Stimulated activated effector memory CD8-positive, alpha-beta T cell treated with anti-CD3 and anti-CD28 coated beads, Interleukin-12 subunit alpha, Interleukin-12 subunit beta, amount 100 ng/mL, for 72 hours (primary cell): Measurements from ENCODE around the gene PPFIA2.

ENCODE experiments used
- ATAC-seq: fragments of 150-1000 bp; cut with Tn5 transposase; 2 replicates; pipeline ENCODE4 v1.10.0; 2021
- DNase-seq, 2 donors: peaks; one replicate each; pipeline ENCODE4 v3.0.0; 2021 to 2022; ENCODE audit warnings: low spot score in 2 of 2
- H3K27ac Mint-ChIP-seq: one replicate; pipeline ENCODE4 v1.8.0; 2022; ENCODE audit warnings: mild to moderate bottlenecking, mixed read lengths
- H3K36me3 Mint-ChIP-seq: one replicate; pipeline ENCODE4 v1.8.0; 2022; ENCODE audit warnings: mild to moderate bottlenecking, mixed read lengths
- H3K4me1 Mint-ChIP-seq: one replicate; pipeline ENCODE4 v1.8.0; 2022; ENCODE audit warnings: mixed read lengths
- H3K4me3 Mint-ChIP-seq: one replicate; pipeline ENCODE4 v1.8.0; 2022; ENCODE audit warnings: mild to moderate bottlenecking, mixed read lengths
- H3K9me3 Mint-ChIP-seq: one replicate; pipeline ENCODE4 v1.8.0; 2022; ENCODE audit warnings: mixed read lengths

PPFIA2 gene

GRCh38 chr12:81386101-81386500 is 373.0 kb downstream of the PPFIA2 start:
- no peaks in the 10 kb centered on the region for H3K4me1 Mint-ChIP-seq
- H3K9me3 Mint-ChIP-seq = peaks cover 7% of the 10 kb centered on the region
- ATAC-seq = no peak
- no peaks in the 10 kb centered on the region for H3K36me3 Mint-ChIP-seq
- no peak overlapping the region for H3K27ac Mint-ChIP-seq
- no peak for DNase-seq
- H3K4me3 Mint-ChIP-seq = no peak overlapping the region

- H3K36me3 Mint-ChIP-seq = no peaks in the 10 kb centered on the region
- ATAC-seq (no peak), DNase-seq (no peak)
- H3K4me3 Mint-ChIP-seq = no peak overlapping the region
- no peak overlapping the region for H3K27ac Mint-ChIP-seq
- H3K4me1 Mint-ChIP-seq = no peaks in the 10 kb centered on the region
- H3K9me3 Mint-ChIP-seq = peaks cover 5% of the 10 kb centered on the region
Observed at GRCh38 chr12:81381951-81382350, 377.2 kb downstream of the PPFIA2 start.

GRCh38 chr12:81378601-81379285 is 380.4 kb downstream of the PPFIA2 start:
- DNase-seq (no peak), ATAC-seq (no peak)
- H3K27ac Mint-ChIP-seq = no peak overlapping the region
- H3K9me3 Mint-ChIP-seq = peaks cover 5% of the 10 kb centered on the region
- H3K36me3 Mint-ChIP-seq = no peaks in the 10 kb centered on the region
- H3K4me3 Mint-ChIP-seq = no peak overlapping the region
- H3K4me1 Mint-ChIP-seq = no peaks in the 10 kb centered on the region

DNA sequence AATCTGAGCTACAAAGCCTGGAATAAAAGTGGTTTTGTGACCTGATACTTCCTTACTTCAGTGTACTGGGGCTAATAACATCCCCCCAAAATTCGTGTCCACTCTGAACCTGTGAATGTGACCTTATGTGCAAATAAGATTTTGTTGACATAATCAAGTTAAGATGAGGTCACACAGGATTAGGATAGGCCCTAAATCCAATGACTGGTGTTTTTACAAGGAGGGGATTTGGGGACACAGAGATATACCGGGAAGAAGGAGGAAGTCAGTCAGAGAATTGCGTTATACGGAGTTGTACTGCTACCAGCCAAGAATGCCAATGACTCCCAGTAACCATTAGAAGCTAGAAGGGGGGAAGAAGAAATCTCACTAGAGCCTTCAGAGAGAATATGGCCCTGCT is 381.4 kb downstream of the PPFIA2 start:
- Mint-ChIP-seq H3K4me3 (no peak overlapping the region), H3K27ac (no peak overlapping the region), H3K4me1 (no peaks in the 10 kb centered on the region), H3K36me3 (no peaks in the 10 kb centered on the region), H3K9me3 (peaks cover 5% of the 10 kb centered on the region)
- DNase-seq = no peak
- no peak for ATAC-seq

- Mint-ChIP-seq H3K4me3 (no peak overlapping the region), H3K27ac (no peak overlapping the region), H3K4me1 (no peaks in the 10 kb centered on the region), H3K36me3 (no peaks in the 10 kb centered on the region), H3K9me3 (peaks cover 7% of the 10 kb centered on the region)
- DNase-seq (no peak), ATAC-seq (no peak)
Observed at GRCh38 chr12:81375969-81376368, 383.2 kb downstream of the PPFIA2 start.

DNA sequence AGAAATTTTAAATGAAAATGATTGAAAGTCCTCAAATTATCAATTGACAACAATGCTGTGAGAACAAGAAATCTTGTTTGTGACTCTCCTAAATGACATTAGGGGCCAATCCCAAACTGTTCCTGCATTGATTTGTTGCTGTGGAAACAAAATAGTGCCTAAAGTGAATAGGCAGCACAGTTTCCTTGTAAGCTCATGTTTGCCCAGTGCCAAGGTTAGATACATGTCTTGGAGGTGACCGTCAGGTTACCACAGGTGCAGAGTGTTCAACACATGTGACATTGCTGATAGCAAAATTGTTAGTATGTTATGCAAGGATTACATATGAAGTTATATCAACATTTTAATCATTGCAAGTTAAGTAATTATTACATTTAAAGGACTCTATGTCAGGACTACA is 388.7 kb downstream of the PPFIA2 start:
- ATAC-seq = no peak
- Mint-ChIP-seq H3K36me3 (no peaks in the 10 kb centered on the region), H3K27ac (no peak overlapping the region), H3K4me1 (no peaks in the 10 kb centered on the region), H3K4me3 (no peak overlapping the region), H3K9me3 (peaks cover 8% of the 10 kb centered on the region)
- DNase-seq = no peak

DNA sequence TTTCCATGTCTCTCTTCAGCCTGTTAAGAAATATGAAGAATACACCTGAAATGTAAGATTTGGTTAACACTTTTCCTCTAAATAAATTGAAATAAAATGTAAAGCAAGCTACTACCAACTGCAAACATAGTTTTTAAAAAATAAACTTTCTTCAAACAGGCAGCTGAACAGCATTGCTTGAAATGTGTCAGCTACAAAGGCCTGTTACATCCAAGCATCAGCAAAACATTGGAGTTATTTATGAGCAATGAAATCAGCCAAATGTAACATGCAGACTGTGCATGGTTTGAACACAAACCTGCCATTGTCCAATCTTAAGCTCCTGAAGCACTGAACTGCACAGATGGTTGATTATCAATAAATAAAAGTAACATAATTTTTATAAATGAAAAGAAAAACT is 390.0 kb downstream of the PPFIA2 start:
- peaks cover 8% of the 10 kb centered on the region for H3K9me3 Mint-ChIP-seq
- H3K4me3 Mint-ChIP-seq = no peak overlapping the region
- H3K27ac Mint-ChIP-seq = no peak overlapping the region
- DNase-seq (no peak), ATAC-seq (no peak)
- H3K36me3 Mint-ChIP-seq = no peaks in the 10 kb centered on the region
- H3K4me1 Mint-ChIP-seq = no peaks in the 10 kb centered on the region

DNA sequence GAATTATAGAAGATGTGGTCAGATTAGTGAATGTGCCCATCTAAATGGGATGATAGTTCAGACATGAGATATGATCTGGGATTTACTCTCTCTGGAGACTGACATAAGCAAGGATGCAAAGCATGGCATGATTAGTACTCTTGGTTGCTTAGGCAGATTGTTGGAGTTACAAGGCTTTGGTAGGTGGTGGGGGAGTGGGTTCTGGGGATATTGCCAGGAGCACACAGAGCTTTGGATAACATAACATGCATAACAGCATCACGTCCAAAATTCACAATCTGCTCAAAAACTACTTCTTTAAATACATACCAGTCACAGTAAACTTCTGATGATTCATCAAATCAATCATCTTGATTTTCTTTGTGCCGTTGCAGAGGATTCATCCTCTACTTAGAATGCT is 393.9 kb downstream of the PPFIA2 start:
- ATAC-seq (no peak), DNase-seq (no peak)
- Mint-ChIP-seq H3K27ac (no peak overlapping the region), H3K9me3 (peaks cover 5% of the 10 kb centered on the region), H3K4me1 (no peaks in the 10 kb centered on the region), H3K36me3 (no peaks in the 10 kb centered on the region), H3K4me3 (no peak overlapping the region)

GRCh38 chr12:81360916-81361315 is 398.2 kb downstream of the PPFIA2 start:
- no peaks in the 10 kb centered on the region for H3K36me3 Mint-ChIP-seq
- no peak overlapping the region for H3K27ac Mint-ChIP-seq
- H3K4me3 Mint-ChIP-seq = no peak overlapping the region

GRCh38 chr12:81359736-81360135 is 399.4 kb downstream of the PPFIA2 start:
- H3K36me3 Mint-ChIP-seq = no peaks in the 10 kb centered on the region
- DNase-seq (no peak), ATAC-seq (no peak)
- H3K27ac Mint-ChIP-seq = no peak overlapping the region
- no peak overlapping the region for H3K4me3 Mint-ChIP-seq
- H3K4me1 Mint-ChIP-seq = no peaks in the 10 kb centered on the region
- H3K9me3 Mint-ChIP-seq = no peaks in the 10 kb centered on the region

More at GRCh38 chr12:81360916-81361315, 398.2 kb downstream of the PPFIA2 start:
- Mint-ChIP-seq H3K9me3 (peaks cover 1% of the 10 kb centered on the region), H3K4me1 (no peaks in the 10 kb centered on the region)
- DNase-seq (no peak), ATAC-seq (no peak)

- Mint-ChIP-seq H3K4me1 (no peaks in the 10 kb centered on the region), H3K27ac (no peak overlapping the region), H3K9me3 (peaks cover 6% of the 10 kb centered on the region), H3K36me3 (no peaks in the 10 kb centered on the region), H3K4me3 (no peak overlapping the region)
- ATAC-seq = no peak
- no peak for DNase-seq
Observed at GRCh38 chr12:81354327-81354932, 404.7 kb downstream of the PPFIA2 start.

DNA sequence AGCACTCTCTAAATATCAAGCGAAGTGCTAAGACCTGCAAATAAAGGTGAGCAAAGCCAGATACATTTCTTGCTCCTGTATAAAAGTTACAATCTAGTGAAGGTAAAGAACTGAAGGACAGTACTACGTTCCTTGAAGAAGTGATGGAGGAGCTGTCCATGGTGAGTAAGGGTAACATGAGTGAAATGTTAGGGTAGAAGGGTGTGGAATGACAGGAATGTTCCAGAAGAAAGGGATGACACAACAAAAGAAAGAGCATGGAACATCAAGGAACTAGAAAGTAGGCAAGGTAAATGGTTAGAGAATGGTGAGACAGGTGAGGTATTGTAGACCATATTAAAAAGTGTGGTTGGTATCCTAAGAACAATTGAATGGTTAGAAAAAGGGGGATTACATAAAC is 408.8 kb downstream of the PPFIA2 start:
- Mint-ChIP-seq H3K27ac (no peak overlapping the region), H3K9me3 (peaks cover 11% of the 10 kb centered on the region), H3K36me3 (no peaks in the 10 kb centered on the region), H3K4me1 (no peaks in the 10 kb centered on the region), H3K4me3 (no peak overlapping the region)
- ATAC-seq = no peak
- DNase-seq = no peak

- no peak for DNase-seq
- ATAC-seq = no peak
- Mint-ChIP-seq H3K4me1 (no peaks in the 10 kb centered on the region), H3K27ac (no peak overlapping the region), H3K36me3 (no peaks in the 10 kb centered on the region), H3K9me3 (peaks cover 11% of the 10 kb centered on the region), H3K4me3 (no peak overlapping the region)
Observed at GRCh38 chr12:81347404-81347803, 411.7 kb downstream of the PPFIA2 start.

GRCh38 chr12:81340910-81341309 is 418.2 kb downstream of the PPFIA2 start:
- no peak for DNase-seq
- no peaks in the 10 kb centered on the region for H3K36me3 Mint-ChIP-seq
- H3K9me3 Mint-ChIP-seq = peaks cover 3% of the 10 kb centered on the region
- no peaks in the 10 kb centered on the region for H3K4me1 Mint-ChIP-seq
- ATAC-seq = no peak
- H3K27ac Mint-ChIP-seq = no peak overlapping the region
- H3K4me3 Mint-ChIP-seq = no peak overlapping the region

- no peak overlapping the region for H3K27ac Mint-ChIP-seq
- no peak for DNase-seq
- no peak overlapping the region for H3K4me3 Mint-ChIP-seq
- peaks cover 7% of the 10 kb centered on the region for H3K9me3 Mint-ChIP-seq
- no peaks in the 10 kb centered on the region for H3K36me3 Mint-ChIP-seq
- H3K4me1 Mint-ChIP-seq = no peaks in the 10 kb centered on the region
- ATAC-seq = no peak
Observed at GRCh38 chr12:81339071-81339470, 420.1 kb downstream of the PPFIA2 start.

DNA sequence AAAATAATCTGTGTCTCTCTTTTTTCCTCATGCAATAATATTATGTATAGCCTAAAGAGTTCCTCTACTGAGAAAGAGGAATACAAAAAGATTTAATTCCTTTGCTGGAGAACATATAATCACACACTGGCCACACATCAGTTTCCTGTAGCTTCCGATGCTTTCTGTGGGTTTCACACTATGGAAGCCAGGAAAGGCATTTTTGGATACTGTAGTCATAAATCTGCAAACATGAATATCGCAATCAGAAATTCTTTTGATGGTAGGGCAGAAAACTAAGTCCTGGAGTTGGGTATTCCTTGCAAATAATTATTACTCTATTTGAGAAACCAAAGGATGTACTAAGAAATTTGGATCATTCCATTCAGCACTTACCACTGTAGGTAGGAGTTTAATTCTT is 421.3 kb downstream of the PPFIA2 start:
- Mint-ChIP-seq H3K4me1 (no peaks in the 10 kb centered on the region), H3K9me3 (peaks cover 7% of the 10 kb centered on the region), H3K27ac (no peak overlapping the region), H3K4me3 (no peak overlapping the region), H3K36me3 (no peaks in the 10 kb centered on the region)
- no peak for DNase-seq
- ATAC-seq = no peak
